Activated effector memory CD4-positive, alpha-beta T cell treated with anti-CD3 and anti-CD28 coated beads, Interleukin-2, amount 50 U/mL, for 16 hours (primary cell): ENCODE measurements around the gene PGM2.

Experiments
- DNase-seq: peaks from one replicate; pipeline ENCODE4 v3.0.0-alpha.2; 2020

Gene PGM2

GRCh38 chr4:37867102-37867501 lies 40.6 kb downstream of the PGM2 start:
- DNase-seq, result no peak

DNA sequence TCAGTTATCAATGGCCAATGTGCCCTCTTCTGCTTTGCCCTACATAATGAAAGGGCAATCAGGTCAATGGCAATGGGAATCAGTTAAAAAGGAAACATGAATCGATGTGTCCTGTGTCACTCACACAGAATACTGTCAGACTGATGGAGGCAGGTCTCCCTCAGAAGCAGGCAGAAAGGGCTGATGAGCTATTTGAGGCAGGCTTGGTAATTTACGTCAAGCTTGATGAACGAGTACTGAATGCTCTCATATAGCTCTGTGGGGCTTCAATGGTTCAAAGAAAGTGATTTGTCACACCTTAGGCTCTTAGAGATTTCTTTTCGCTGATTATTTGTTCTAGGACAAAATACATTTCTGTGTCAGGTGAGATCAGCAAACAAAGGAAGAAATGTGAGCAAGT lies 41.8 kb downstream of the PGM2 start:
- DNase-seq, result no peak

GRCh38 chr4:37872310-37872988 lies 46.0 kb downstream of the PGM2 start:
- DNase-seq, result no peak

- DNase-seq, result no peak
Observed at GRCh38 chr4:37873386-37873785, 46.9 kb downstream of the PGM2 start.

- DNase-seq, result no peak
Observed at GRCh38 chr4:37876156-37876555, 49.7 kb downstream of the PGM2 start.

DNA sequence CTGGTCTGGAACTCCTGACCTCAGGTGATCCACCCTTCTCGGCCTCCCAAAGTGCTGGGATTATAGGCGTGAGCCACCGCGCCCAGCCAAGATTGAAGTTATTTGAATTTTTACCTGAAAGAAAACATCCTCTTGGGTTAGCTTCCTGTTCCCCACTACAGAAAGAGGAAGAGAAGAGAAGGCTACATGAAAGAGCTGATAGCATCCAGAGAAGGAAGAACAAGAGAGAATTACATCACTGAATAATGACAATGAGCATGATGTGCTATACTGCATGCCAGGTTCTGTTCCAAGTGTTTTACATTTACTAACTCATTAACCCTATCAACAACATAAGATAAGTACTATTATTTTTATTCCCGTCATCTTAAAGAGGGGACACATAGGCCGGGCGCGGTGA lies 52.9 kb downstream of the PGM2 start:
- DNase-seq, result no peak

DNA sequence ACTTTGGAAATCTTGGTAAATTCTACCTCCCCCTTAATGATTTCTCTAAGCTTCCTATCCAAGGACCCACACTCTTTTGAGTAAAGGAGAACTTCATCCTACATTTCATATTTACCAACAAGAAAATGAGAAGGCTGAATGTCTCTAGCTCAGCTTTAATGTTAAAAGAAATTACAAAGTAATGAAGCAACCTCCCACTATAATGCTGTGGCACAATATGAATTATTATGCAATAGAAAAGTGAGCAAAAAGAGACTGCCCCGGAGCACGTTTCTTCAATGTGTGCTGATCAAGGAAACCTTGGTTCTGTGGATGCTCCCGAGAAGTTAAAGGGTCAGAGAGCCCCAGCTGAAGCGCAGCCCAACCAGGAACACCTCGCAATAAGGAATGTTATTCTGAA lies 55.3 kb downstream of the PGM2 start:
- no peak for DNase-seq

DNA sequence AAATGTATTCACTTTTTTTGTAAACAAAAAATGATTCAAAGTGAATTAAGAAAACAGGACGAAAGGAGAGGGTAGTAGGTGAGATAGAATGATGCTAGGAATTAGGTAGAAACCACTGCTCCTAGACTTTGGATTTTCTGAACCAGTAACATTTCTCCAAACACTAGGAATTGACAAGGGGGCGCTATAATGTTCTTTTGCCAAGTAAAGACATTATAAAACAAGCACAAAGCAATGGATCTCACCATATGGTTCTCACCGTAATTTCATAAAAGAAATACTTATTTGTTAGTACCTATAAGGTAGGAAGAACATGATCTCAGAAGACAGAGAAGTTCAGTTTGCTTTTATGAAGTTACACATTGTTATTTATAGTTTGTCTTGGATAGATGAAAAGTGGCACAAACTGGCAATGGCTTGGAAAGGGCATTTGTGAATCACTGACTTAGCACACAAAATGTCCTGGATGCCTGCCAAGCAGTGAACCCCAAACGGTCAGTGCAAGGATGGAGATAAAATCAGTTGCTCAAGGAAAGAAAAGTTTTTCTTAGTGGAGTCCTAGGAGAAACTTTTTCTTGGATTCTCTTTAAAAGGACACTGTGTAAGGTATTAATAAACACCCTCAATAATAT lies 56.3 kb downstream of the PGM2 start:
- DNase-seq, result no peak

- DNase-seq, result no peak
Observed at GRCh38 chr4:37884855-37885487, 58.5 kb downstream of the PGM2 start.

DNA sequence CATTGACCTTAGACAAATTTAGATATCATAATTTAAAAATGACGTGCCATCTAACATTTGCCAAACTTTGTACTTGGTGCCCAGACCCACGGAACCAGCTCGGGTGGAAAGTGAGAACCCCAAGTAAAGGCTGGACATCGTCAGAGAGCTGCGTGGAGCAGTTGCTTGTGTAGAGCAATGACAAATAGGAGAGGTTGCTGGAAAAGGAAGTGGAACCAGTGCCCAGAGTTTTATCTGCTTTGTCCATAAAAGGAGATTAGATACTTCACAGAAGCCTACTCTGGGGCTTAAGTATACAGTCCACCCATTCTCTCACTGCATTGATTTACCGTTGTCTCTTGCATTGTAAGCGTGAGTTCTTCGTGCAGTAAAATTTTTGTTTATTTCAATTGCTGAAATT lies 59.0 kb downstream of the PGM2 start:
- no peak for DNase-seq

GRCh38 chr4:37889849-37890800 lies 63.6 kb downstream of the PGM2 start:
- DNase-seq, result peak; percentile 70

GRCh38 chr4:37890801-37891259 lies 64.3 kb downstream of the PGM2 start, which contains the start of gene TBC1D1:
Gene TBC1D1 (plus strand): TSS chr4:37891084. CDS start chr4:37902096, 11,012 bp downstream.
- peak; percentile 79 for DNase-seq

DNA sequence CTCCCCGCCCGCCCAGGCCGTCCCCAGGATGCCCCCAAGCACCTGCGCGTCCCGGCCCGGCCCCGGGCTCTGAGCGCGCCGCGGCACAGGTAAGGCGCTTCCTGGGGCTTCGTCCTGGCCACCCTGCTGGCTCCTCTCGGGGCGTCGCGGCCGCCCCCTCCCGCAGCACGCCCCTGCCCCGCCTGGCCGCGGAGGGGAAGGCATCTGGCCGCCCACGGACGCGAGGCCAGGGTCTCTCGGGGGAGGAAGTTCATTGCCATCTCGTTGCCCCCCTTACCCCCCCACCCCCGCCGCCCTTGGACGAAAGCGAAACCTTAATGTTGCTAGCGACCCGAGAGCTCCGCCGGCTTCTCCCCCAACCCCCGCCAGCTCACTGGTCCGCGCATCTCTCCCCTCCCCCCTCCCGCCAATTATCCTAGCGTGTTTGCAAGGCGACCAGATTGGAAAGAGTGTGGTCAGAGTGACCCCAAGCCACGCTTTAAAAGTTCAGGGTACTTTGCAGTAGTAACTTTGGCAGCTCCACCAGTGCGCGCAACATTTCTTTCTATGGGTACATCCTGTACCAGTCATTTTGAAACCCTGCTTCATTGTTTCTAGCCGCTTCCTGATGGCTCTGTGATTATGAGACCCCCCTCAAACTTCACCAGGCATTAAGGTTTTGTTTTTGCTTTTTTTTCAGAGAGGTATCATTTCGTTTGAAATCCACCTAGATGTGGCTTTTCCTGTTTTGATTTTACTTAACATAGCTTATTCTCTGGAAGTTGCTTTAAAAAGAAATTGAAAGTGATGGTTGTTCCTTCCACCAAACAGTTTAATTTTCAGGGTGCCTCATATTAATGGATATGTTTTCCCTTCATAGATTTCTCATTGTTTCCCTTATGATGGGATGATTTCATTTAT lies 65.0 kb downstream of the PGM2 start:
- DNase-seq, result peak; percentile 84

DNA sequence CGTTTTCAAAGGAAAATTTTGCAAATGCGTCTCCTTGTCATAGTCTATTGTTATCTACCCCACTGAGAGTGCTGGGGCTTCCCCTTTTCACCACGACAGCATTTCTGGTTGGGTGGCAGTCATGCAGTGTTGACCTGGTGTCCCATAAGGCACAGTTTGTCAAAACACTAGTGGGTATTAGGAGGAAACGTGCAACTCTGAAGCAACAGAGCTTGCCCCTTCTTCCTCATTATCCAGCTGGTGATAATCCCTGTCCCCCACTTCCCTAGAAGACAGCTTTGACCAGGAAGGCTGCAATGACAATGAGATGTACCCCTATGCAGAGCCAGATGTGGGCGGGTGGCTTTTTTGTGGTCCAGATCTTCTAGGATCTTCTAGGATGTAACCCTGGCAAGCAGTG lies 66.2 kb downstream of the PGM2 start:
- peak; percentile 81 for DNase-seq

DNA sequence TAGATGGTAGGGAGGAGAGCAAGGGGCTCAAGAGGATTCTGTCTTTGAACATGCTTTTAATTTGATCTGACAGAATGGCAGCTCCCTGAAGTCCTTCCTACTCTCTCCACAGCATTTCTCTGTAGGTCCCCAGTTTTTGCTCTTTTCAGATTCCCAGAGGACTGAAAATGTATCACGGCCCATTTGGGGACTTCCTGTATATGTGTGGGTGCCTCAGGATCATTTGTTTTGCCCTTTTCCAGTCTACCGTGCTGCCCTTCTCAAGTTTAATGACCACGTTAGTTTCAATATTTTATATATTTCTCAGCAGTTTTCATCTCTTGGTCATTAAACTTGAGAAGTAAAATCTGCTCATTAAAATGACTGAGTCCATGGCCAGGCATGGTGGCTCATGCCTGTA lies 66.7 kb downstream of the PGM2 start:
- no peak for DNase-seq

GRCh38 chr4:37895271-37895670 lies 68.8 kb downstream of the PGM2 start:
- no peak for DNase-seq

DNA sequence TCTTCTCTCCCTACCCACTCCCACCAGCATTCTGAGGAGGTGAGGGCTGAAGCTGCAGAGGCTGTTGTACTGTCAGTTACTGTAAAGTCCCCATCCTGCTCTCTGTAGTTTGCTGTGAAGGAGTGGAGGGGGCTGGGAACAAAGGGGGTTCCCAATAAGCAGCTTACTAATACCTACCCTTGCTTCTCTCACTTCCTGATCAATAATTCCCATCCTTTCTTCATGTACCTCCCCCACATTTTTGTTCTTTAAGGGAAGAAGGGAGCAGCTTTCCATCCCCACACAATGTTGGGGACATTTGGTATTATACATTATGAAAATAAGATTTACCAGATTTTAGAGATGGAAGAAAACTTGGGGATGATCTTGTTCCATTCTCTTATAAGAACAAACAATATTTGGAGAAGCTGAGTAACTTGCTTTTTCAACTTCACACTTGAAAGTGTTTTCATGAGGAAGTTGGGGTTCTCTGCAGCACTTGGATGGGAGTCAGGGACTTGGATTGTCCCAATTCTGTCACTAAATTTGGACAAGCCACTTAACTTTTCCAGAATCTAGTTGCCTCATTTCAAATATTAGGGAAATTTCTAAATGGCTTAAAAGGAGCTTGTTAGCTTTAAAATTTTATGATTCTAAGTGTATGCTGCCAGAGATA lies 69.8 kb downstream of the PGM2 start:
- no peak for DNase-seq

- DNase-seq, result no peak
Observed at GRCh38 chr4:37902212-37902611, 75.7 kb downstream of the PGM2 start.

DNA sequence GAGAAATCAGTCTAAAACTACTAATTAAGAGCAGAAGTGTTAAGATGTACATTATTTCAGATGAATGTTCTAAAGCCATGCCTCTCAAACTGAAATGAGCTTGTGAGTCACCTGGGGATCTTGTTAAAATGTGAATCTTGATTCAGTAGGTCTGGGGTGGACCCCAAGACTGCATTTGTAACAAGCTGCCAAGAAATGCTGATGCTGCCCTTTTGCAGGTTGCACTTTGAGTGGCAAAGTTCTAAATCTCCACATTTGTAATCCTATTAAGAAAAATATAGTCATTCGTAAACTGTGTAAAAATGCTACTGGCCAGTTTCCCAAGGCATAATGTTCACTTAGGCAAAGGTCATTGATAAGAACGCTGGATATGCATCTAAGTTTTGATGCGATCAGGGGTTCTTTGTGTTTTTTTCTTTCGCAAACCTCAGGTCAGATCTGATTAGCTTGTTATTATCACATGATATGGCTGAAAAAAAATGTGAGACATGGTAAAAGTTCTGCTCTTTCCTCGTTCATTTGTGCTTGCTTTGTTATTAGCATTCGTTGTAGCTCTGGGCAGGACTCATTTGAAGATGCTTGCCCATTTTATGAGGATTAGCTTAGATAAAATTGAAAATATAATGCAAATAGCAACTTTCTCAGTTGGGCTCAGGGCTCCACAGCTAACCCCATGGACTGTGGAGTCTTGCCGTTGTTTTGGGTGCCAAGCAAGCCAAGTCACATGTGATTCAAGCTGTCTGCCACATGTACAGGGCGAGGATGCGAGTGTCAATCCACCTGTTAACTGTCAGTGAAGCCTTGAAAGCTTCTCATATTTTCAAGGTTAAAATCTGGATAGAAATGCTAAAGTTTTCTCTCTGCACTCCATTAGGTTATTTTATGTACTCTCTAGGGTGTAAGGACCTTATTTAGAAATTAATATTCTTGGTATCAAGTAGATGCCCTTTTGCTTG lies 76.5 kb downstream of the PGM2 start:
- DNase-seq, result no peak

- no peak for DNase-seq
Observed at GRCh38 chr4:37903901-37904300, 77.4 kb downstream of the PGM2 start.
